NOMO-1 (cell line): ENCODE data around the gene USP6.
A peak's percentile ranks its signal among the peaks of the same experiment; 100 is the strongest.
"Not testable (repeated sequence)": the region's sequence is repeated elsewhere in the genome, so short reads cannot be mapped to it uniquely, and the experiment has no call there.

Source experiments
- DNase-seq, 2 experiments: peaks; one replicate each; lab custom pipeline; 2025; ENCODE audit not compliant: unreplicated experiment in 2 of 2; lab: John Stamatoyannopoulos, UW

USP6 gene

GRCh38 chr17:5183410-5183793, 67.6 kb downstream of the USP6 start:
- no peak for DNase-seq

- DNase-seq = no peak
Observed at GRCh38 chr17:5184288-5184687, 68.5 kb downstream of the USP6 start.

GRCh38 chr17:5191541-5192417, 75.9 kb downstream of the USP6 start, which contains the start of gene ZNF594:
TSS of gene ZNF594 (minus strand) at chr17:5191868. CDS start at chr17:5184256, 7,612 bp downstream.
- DNase-seq = peak; percentile 93 to 95

GRCh38 chr17:5194346-5194745, 78.5 kb downstream of the USP6 start:
- DNase-seq = no peak

GRCh38 chr17:5198472-5198871, 82.6 kb downstream of the USP6 start:
- DNase-seq = no peak

- DNase-seq = no peak
Observed at GRCh38 chr17:5200360-5200759, 84.5 kb downstream of the USP6 start.

- no peak for DNase-seq
Observed at GRCh38 chr17:5201011-5201410, 85.2 kb downstream of the USP6 start.

- DNase-seq = no peak
Observed at GRCh38 chr17:5203178-5203907, 87.5 kb downstream of the USP6 start.

GRCh38 chr17:5203908-5204294, 88.1 kb downstream of the USP6 start:
- DNase-seq = no peak

- DNase-seq = no peak
Observed at GRCh38 chr17:5209396-5209795, 93.6 kb downstream of the USP6 start.

GRCh38 chr17:5210091-5210490, 94.3 kb downstream of the USP6 start:
- DNase-seq = no peak

- peak in 1 of 2 experiments; percentile 8 for DNase-seq
Observed at GRCh38 chr17:5210614-5211252, 94.9 kb downstream of the USP6 start.

GRCh38 chr17:5211458-5211857, 95.6 kb downstream of the USP6 start:
- DNase-seq = peak in 1 of 2 experiments; percentile 28

GRCh38 chr17:5217562-5217961, 101.7 kb downstream of the USP6 start:
- DNase-seq = not testable (repeated sequence)

- DNase-seq = no peak
Observed at GRCh38 chr17:5219536-5219935, 103.7 kb downstream of the USP6 start.

GRCh38 chr17:5220074-5220473, 104.2 kb downstream of the USP6 start:
- DNase-seq = no peak

- not testable (repeated sequence) for DNase-seq
Observed at GRCh38 chr17:5221912-5222311, 106.1 kb downstream of the USP6 start.
